Epithelial cell of prostate (primary cell): ENCODE measurements around the gene ZSWIM4.
"Not testable (repeated sequence)": the region's sequence is repeated elsewhere in the genome, so short reads cannot be mapped to it uniquely, and the experiment has no call there.

Experiments
- DNase-seq: peaks from one replicate; pipeline ENCODE4 v3.0.0-alpha.2; 2011; ENCODE audit warnings: low read depth, low spot score
- H3K27ac ChIP-seq: fragments of 450-650 bp; 2 replicates; pipeline ENCODE4 v1.5.1; 2017; ENCODE audit warnings: mild to moderate bottlenecking

Gene ZSWIM4

GRCh38 chr19:13794757-13795589 is at the start of gene ZSWIM4:
Gene ZSWIM4 (plus strand): TSS chr19:13795443. CDS start chr19:13795649, 206 bp downstream.
- DNase-seq, result peak; percentile 96
- H3K27ac ChIP-seq, result peak within 1 kb of the TSS; percentile 97

GRCh38 chr19:13747098-13747453 is 48.2 kb upstream of the ZSWIM4 start:
- DNase-seq, result no peak
- no peak overlapping the region for H3K27ac ChIP-seq

DNA sequence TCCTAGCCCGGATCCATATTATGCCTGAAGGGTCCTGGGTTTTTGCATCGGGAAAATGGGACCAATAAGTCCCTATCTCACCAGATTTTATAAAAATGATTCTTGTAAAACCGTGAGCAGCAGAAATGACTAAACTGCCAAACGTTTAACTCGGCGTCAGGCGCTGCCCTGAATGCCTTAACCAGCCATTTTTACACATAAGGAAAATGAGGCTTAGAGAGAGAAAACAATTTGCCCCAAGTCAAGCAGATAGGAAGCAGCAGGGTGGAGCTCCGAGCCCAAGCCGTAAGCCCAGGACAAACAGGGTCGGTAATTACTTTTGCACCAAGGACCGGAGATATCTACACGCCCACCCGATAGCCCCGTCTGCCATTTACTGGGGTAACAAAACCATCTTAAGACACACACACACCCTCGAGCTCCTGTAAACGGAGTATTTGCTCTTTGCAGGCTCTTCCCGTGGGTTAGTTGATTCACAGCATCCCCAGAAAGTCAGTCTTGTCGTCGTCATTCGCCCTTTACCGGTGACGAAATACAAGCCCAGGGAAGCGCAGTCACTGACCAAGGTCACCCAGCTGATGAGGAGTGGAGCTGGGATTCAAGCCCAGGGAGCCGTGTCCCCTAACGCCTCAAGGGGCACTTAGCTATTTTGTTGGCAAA is 46.9 kb upstream of the ZSWIM4 start:
- peak overlapping the region; percentile 78 for H3K27ac ChIP-seq
- DNase-seq, result no peak

DNA sequence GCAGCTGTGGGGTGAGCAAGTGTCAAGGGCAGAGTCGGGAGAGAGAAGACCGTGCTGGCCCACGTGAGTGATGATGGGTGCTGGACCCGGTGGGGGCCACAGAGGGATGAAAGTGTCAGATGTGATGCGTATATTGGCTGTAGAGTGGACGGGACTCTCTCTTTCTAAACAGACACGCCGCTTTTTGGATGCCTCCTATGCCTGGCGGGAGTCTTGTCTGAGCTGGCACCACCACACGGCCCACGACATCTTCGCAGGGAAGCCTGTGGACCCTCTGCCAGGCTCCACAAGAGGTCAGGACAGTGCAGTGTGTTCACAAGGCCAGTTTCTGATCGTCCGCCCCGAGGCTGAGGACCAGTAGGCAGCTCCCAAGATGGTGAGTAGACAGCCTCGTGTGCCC is 43.8 kb upstream of the ZSWIM4 start:
- DNase-seq, result no peak
- H3K27ac ChIP-seq, result no peak overlapping the region

GRCh38 chr19:13753622-13754021 is 41.6 kb upstream of the ZSWIM4 start:
- H3K27ac ChIP-seq, DNase-seq: not testable (repeated sequence)

- no peak for DNase-seq
- H3K27ac ChIP-seq, result no peak overlapping the region
Measured at GRCh38 chr19:13756210-13756609, 39.0 kb upstream of the ZSWIM4 start.

DNA sequence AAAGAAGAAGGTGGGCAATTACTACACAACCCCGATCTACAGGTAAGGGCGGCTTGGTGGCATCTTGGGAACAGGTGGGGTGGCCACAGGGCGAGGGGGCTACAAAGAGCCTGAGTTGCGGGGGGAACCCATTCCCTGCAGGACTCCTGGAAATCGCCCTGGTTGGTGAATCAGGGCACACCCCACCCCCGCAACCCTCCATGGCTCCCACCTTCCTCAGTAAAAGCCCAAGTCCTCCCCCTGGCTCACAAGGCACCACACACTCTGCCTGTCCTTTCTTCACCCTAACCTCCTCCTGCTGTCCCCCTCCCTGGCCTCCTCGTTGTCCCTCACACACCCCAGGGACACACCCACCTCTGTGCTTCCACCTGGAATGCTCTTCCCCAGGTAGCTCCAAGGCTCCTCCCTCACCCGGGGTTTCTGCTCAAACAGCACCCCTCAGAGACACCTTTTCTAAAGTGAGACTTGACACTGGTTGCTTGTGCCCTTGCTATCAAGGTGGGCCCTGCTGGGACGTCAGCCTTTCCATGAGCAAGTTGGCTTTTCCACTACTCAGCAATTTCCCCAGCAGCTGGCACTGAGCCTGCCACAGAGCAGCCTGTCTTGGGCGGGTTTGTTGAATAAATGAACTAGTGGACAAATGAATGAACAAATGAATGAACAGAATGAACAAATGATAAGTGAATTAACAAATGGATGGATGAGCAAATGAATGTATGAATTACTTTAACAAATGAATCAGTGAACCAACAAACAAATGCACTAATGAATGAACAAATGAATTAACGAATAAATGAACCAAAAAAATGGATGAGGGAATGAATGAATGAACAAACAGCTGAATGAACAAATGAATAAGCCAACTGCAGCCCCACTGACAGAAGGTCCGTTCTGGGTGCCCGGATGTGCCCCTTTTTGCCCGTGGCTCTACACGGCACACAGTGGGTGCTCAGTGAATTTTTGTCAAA is 37.2 kb upstream of the ZSWIM4 start:
- no peak for DNase-seq
- no peak overlapping the region for H3K27ac ChIP-seq

GRCh38 chr19:13758795-13759194 is 36.4 kb upstream of the ZSWIM4 start:
- no peak overlapping the region for H3K27ac ChIP-seq

GRCh38 chr19:13761423-13761822 is 33.8 kb upstream of the ZSWIM4 start:
- no peak overlapping the region for H3K27ac ChIP-seq
- DNase-seq, result no peak

More at GRCh38 chr19:13758795-13759194, 36.4 kb upstream of the ZSWIM4 start:
- no peak for DNase-seq

GRCh38 chr19:13762635-13763235 is 32.5 kb upstream of the ZSWIM4 start:
- H3K27ac ChIP-seq, result no peak overlapping the region
- DNase-seq, result no peak

DNA sequence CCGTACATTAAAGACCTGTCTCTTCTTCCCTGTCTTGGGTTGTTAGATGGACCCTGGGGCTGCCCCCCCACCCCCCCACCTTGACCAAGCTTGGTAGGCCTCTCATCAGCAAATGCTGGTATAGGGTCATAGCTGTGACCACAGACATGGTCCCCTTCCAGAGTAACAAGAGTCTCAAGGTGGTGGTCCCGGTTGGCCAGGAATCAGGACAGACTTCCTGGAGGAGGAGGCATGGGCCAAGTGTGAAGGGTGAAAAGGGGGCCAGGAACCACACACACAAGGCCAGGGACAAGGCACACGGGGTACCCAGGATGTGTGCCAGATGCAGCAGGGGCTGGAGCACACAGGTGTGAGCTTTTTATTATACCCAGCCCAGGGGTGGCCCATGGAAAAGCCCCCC is 32.0 kb upstream of the ZSWIM4 start:
- no peak overlapping the region for H3K27ac ChIP-seq
- DNase-seq, result no peak

DNA sequence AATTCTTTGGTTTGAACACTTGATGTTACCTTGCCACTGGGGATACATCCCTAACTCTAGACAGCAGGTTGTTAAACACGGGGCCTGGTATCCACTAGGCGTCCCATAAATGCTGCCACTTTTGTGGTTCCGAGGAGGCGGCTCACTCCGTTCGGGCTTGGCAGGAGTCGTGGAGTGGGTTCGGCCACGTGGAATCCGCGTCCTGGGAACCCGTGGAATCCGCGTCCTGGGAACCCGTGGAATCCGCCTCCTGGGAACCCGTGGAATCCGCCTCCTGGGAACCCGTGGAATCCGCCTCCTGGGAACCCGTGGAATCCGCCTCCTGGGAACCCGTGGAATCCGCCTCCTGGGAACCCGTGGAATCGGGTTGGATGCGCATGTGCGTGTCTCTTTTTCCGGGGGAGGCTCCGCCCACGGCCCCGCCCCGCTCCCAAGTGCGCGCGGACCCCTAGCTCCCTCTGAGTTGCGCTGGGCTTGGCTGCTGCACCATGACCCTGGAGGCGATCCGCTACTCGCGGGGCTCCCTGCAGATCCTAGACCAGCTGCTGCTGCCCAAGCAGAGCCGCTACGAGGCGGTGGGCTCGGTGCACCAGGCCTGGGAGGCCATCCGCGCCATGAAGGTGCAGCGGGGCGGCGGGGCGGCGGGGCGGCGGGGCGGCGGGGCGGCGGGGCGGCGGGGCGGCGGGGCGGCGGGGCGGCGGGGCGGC is 31.0 kb upstream of the ZSWIM4 start, which contains the start of gene MRI1:
Gene MRI1, plus strand, starts transcription at position 422 of the 707 bp plus-strand sequence. Its CDS starts 67 bp downstream, at position 489.
- DNase-seq, result no peak
- H3K27ac ChIP-seq, result peak within 1 kb of the TSS; percentile 44

- no peak for DNase-seq
- peak overlapping the region; percentile 44 for H3K27ac ChIP-seq
Measured at GRCh38 chr19:13764821-13765394, 30.3 kb upstream of the ZSWIM4 start.

- no peak for DNase-seq
- H3K27ac ChIP-seq, result peak overlapping the region; percentile 44
Measured at GRCh38 chr19:13765395-13766094, 29.7 kb upstream of the ZSWIM4 start.

DNA sequence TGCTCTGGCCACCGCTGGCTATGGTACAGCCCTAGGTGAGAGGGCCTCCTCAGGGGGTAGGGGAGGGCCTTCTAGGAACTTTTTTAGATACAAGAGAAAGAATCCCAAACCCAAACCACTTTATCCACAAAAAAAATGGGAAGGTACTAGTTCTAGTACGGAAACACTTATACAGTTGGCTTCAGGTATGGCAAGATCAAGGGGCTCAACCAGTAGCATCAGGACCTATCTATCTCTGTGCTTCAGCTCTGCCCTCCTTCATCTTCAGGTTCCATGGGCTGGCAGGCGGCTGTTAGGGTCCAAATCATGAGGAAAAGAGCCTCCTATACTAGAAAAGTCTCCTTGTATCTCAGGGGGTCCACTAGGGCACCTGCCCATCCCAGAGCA is 29.2 kb upstream of the ZSWIM4 start:
- peak overlapping the region; percentile 44 for H3K27ac ChIP-seq
- no peak for DNase-seq

GRCh38 chr19:13768510-13768909 is 26.7 kb upstream of the ZSWIM4 start:
- DNase-seq, result no peak
- no peak overlapping the region for H3K27ac ChIP-seq

DNA sequence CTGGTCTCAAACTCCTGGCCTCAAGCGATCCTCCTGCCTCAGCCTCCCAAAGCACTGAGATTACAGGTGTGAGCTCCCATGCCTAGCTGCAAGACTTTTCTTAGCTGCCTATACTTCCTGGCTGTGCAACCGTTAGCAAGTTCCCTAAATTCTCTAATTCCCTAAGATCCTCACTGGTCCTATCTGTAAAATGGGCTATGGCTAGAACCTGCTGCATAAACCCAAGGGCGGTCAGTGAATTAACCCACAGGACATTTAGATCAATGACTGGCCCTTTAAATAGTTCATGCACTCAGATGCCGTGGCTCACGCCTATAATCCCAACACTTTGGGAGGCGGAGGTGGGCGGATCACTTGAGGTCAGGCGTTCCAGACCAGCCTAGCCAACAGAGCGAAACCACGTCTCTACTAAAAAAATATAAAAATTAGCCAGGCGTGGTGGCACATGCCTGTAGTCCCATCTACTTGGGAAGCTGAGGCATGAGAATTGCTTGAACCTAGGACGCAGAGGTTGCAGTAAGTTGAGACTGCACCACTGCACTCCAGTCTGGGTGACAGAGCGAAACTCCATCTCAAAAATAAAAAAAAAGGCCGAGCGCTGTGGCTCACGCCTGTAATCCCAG is 25.1 kb upstream of the ZSWIM4 start:
- no peak overlapping the region for H3K27ac ChIP-seq
- no peak for DNase-seq
